ENCODE data around the gene NCOA1.

NCOA1 gene

GRCh38 chr2:24493713-24494112 is 2.7 kb downstream of the NCOA1 start:
- H3K9me3 ChIP-seq (ENCODE audit: control insufficient read depth, insufficient read depth, low read depth, low read length): no peaks in the 10 kb centered on the region
- no peak overlapping the region for H3K27ac ChIP-seq (ENCODE audit: extremely low read depth, low read depth, low read length)
- TF ChIP-seq ZNF585B (tag by site-specific recombination; IDR thresholded peaks at IDR 0.05) (no peak), OSR2 (tag by site-specific recombination; IDR thresholded peaks at IDR 0.05) (peak; percentile 60)
- H3K36me3 ChIP-seq (ENCODE audit: control insufficient read depth in 2 of 2, insufficient read depth in 1 of 2, low read length in 2 of 2): no peaks in the 10 kb centered on the region
- ChIA-PET CTCF (interaction anchor here (0.6 kb wide), 2 partner anchors 8 to 636 kb away, joined by 3 to 4 read pairs; no protein-coding TSS in a partner anchor), POLR2A (no interaction called here)
- H3K4me1 ChIP-seq (ENCODE audit: control insufficient read depth, insufficient read depth, low read length): peaks cover 36% of the 10 kb centered on the region
- H3K4me3 ChIP-seq (ENCODE audit: low read depth, low read length): no peak overlapping the region; the same call in 1 of the 2 replicates

GRCh38 chr2:24494410-24494809 is 3.4 kb downstream of the NCOA1 start:
- CTCF ChIA-PET: interaction anchor here (0.6 kb wide), 1 partner anchor 126 kb away, joined by 3 read pairs; no protein-coding TSS in a partner anchor
- H3K4me3 ChIP-seq (ENCODE audit: low read depth, low read length): no peak overlapping the region

GRCh38 chr2:24495451-24495850 is 4.4 kb downstream of the NCOA1 start:
- H3K9me3 ChIP-seq (ENCODE audit: control insufficient read depth, insufficient read depth, low read depth, low read length): no peaks in the 10 kb centered on the region
- POLR2A ChIA-PET: interaction anchor here (0.6 kb wide), 1 partner anchor 196 kb away, joined by 3 read pairs; no protein-coding TSS in a partner anchor
- no peak overlapping the region for H3K4me3 ChIP-seq (ENCODE audit: low read depth, low read length)
- H3K36me3 ChIP-seq (ENCODE audit: control insufficient read depth in 2 of 2, insufficient read depth in 1 of 2, low read length in 2 of 2): no peaks in the 10 kb centered on the region
- H3K4me1 ChIP-seq (ENCODE audit: control insufficient read depth, insufficient read depth, low read length): peaks cover 27% of the 10 kb centered on the region
- CTCF ChIA-PET: interaction anchor here (2.1 kb wide), 1 partner anchor 23 kb away, joined by 4 read pairs; no protein-coding TSS in a partner anchor
- no peak overlapping the region for H3K27ac ChIP-seq (ENCODE audit: extremely low read depth, low read depth, low read length)
- TF ChIP-seq TSHZ1 (tag by site-specific recombination; IDR thresholded peaks at IDR 0.05; ENCODE audit: borderline replicate concordance): no peak
- TF ChIP-seq BCL11A (tag by site-specific recombination; IDR thresholded peaks at IDR 0.05; ENCODE audit: low read depth): no peak
- TF ChIP-seq ZFHX2 (tag by site-specific recombination; conservative IDR thresholded peaks at IDR 0.05): no peak
- TF ChIP-seq ZNF449 (tag by site-specific recombination; IDR thresholded peaks at IDR 0.05): no peak
- no peak for TF ChIP-seq ZNF133 (tag by site-specific recombination; IDR thresholded peaks at IDR 0.05)
- no peak for TF ChIP-seq RBAK (tag by site-specific recombination; IDR thresholded peaks at IDR 0.05)
- TF ChIP-seq IKZF3 (tag by site-specific recombination; IDR thresholded peaks at IDR 0.05): no peak
- no peak for TF ChIP-seq GFI1B (tag by site-specific recombination; IDR thresholded peaks at IDR 0.05)

More at GRCh38 chr2:24494410-24494809, 3.4 kb downstream of the NCOA1 start:
- Histone ChIP-seq H3K27ac (ENCODE audit: extremely low read depth, low read depth, low read length) (no peak overlapping the region), H3K36me3 (ENCODE audit: control insufficient read depth in 2 of 2, insufficient read depth in 1 of 2, low read length in 2 of 2) (no peaks in the 10 kb centered on the region), H3K4me1 (ENCODE audit: control insufficient read depth, insufficient read depth, low read length) (peaks cover 34% of the 10 kb centered on the region), H3K9me3 (ENCODE audit: control insufficient read depth, insufficient read depth, low read depth, low read length) (no peaks in the 10 kb centered on the region)
- no peak for TF ChIP-seq ZNF701 (tag by site-specific recombination; IDR thresholded peaks at IDR 0.05)
- no peak for TF ChIP-seq ZNF138 (tag by site-specific recombination; IDR thresholded peaks at IDR 0.05; ENCODE audit: borderline replicate concordance)
- no peak for TF ChIP-seq ZNF585B (tag by site-specific recombination; IDR thresholded peaks at IDR 0.05)
- no peak for TF ChIP-seq ZNF677 (tag by site-specific recombination; IDR thresholded peaks at IDR 0.05)
- TF ChIP-seq ZNF510 (tag by site-specific recombination; IDR thresholded peaks at IDR 0.05; ENCODE audit: insufficient replicate concordance): no peak
- TF ChIP-seq ZNF416 (tag by site-specific recombination; IDR thresholded peaks at IDR 0.05): no peak
- no peak for TF ChIP-seq ZBTB11 (tag by site-specific recombination; conservative IDR thresholded peaks at IDR 0.05; ENCODE audit: low read depth)
- TF ChIP-seq ZNF596 (tag by site-specific recombination; IDR thresholded peaks at IDR 0.05): no peak
- no peak for TF ChIP-seq AEBP2 (tag by site-specific recombination; IDR thresholded peaks at IDR 0.05; ENCODE audit: borderline replicate concordance)
- no peak for TF ChIP-seq ZNF660 (tag by site-specific recombination; IDR thresholded peaks at IDR 0.05)
- no peak for TF ChIP-seq ZNF433 (tag by site-specific recombination; IDR thresholded peaks at IDR 0.05; ENCODE audit: low read depth)
- POLR2A ChIA-PET: no interaction called here
